NCI-H1048 (cell line): ENCODE measurements around the gene TNS4.

Source experiments
- DNase-seq: peaks from one replicate; lab custom pipeline; 2025; lab: John Stamatoyannopoulos, UW

TNS4 gene

GRCh38 chr17:40472733-40473452 lies 28.5 kb downstream of the TNS4 start:
- DNase-seq: no peak

GRCh38 chr17:40471846-40472732 lies 29.3 kb downstream of the TNS4 start:
- no peak for DNase-seq

GRCh38 chr17:40470932-40471828 lies 30.2 kb downstream of the TNS4 start:
- no peak for DNase-seq

- no peak for DNase-seq
These were observed 31.4 kb downstream of the TNS4 start for GRCh38 chr17:40469805-40470675.

- DNase-seq: no peak
These were observed 32.9 kb downstream of the TNS4 start for GRCh38 chr17:40468560-40468959.

GRCh38 chr17:40467281-40467867 lies 34.0 kb downstream of the TNS4 start:
- no peak for DNase-seq

- no peak for DNase-seq
These were observed 35.0 kb downstream of the TNS4 start for GRCh38 chr17:40466298-40466971.

- DNase-seq: no peak
These were observed 37.0 kb downstream of the TNS4 start for GRCh38 chr17:40464392-40464855.

- DNase-seq: no peak
These were observed 38.3 kb downstream of the TNS4 start for GRCh38 chr17:40463122-40463550.

- DNase-seq: no peak
These were observed 38.9 kb downstream of the TNS4 start for GRCh38 chr17:40462343-40463121.

- no peak for DNase-seq
These were observed 39.6 kb downstream of the TNS4 start for GRCh38 chr17:40461732-40462342.

GRCh38 chr17:40460968-40461731 lies 40.3 kb downstream of the TNS4 start:
- no peak for DNase-seq

GRCh38 chr17:40460604-40460967 lies 40.8 kb downstream of the TNS4 start:
- DNase-seq: no peak

- DNase-seq: no peak
These were observed 41.5 kb downstream of the TNS4 start for GRCh38 chr17:40459636-40460603.

- DNase-seq: no peak
These were observed 42.5 kb downstream of the TNS4 start for GRCh38 chr17:40458851-40459482.
